Esophagus (tissue), 2 donors: Measurements from ENCODE around the gene DHX38. TPM values are rescaled to one million over a fixed set of nuclear protein-coding genes. Genes with fewer than 3 reads are reported as not detected.
A peak's percentile ranks its signal among the peaks of the same experiment; 100 is the strongest.
"Not testable (repeated sequence)": the region's sequence is repeated elsewhere in the genome, so short reads cannot be mapped to it uniquely, and the experiment has no call there.

Experiments used
- H3K27ac ChIP-seq, 2 donors: one replicate each; pipeline ENCODE4 v1.5.1; 2013; ENCODE audit warnings: low read depth in 2 of 2, mild to moderate bottlenecking in 2 of 2, inconsistent platforms in 1 of 2, low read length in 1 of 2, moderate library complexity in 1 of 2
- H3K27me3 ChIP-seq, 2 donors: one replicate each; pipeline ENCODE4 v1.6.1; 2013; ENCODE audit warnings: low read length in 2 of 2, control low read depth in 1 of 2, mild to moderate bottlenecking in 1 of 2; ENCODE audit not compliant: insufficient read depth in 2 of 2, control insufficient read depth in 1 of 2
- H3K36me3 ChIP-seq, 2 donors: one replicate each; pipeline ENCODE4 v1.6.1; 2013; ENCODE audit warnings: low read length in 1 of 2; ENCODE audit not compliant: control insufficient read depth in 2 of 2, insufficient read depth in 2 of 2
- H3K4me1 ChIP-seq, 2 donors: one replicate each; pipeline ENCODE4 v1.6.1; 2013; ENCODE audit warnings: low read length in 1 of 2; ENCODE audit not compliant: control insufficient read depth in 2 of 2, insufficient read depth in 2 of 2
- H3K4me3 ChIP-seq, 2 donors: one replicate each; pipeline ENCODE4 v1.5.1; 2013; ENCODE audit warnings: low read length in 2 of 2, mild to moderate bottlenecking in 2 of 2, low read depth in 1 of 2, moderate library complexity in 1 of 2
- H3K9me3 ChIP-seq, 2 donors: one replicate each; pipeline ENCODE4 v1.6.1; 2013; ENCODE audit warnings: mild to moderate bottlenecking in 2 of 2, low read depth in 1 of 2, low read length in 1 of 2, moderate library complexity in 1 of 2; ENCODE audit not compliant: control insufficient read depth in 2 of 2, insufficient read depth in 1 of 2
- WGBS, 2 donors: extraction: QIAGEN DNeasy Blood & Tissue Kit; methylation state at CpG; one replicate each; pipeline ENCODE4 v1.1.7; 2013; 5-methylcytosine and 5-hydroxymethylcytosine counted together
- polyA plus RNA-seq, 2 donors: library from polyadenylated mRNA; stranded (reverse); fragments of 200-250 nt; gene quantifications; one replicate each; pipeline ENCODE4 v1.2.3, GENCODE V29; 2013
- donor health status: healthy with polysubstance abuse.
- donor health status: Bipolar disorder and iron deficiency.

DHX38 gene
- polyA plus RNA-seq, 2 donors = 33.7 to 39.6 TPM

DNA sequence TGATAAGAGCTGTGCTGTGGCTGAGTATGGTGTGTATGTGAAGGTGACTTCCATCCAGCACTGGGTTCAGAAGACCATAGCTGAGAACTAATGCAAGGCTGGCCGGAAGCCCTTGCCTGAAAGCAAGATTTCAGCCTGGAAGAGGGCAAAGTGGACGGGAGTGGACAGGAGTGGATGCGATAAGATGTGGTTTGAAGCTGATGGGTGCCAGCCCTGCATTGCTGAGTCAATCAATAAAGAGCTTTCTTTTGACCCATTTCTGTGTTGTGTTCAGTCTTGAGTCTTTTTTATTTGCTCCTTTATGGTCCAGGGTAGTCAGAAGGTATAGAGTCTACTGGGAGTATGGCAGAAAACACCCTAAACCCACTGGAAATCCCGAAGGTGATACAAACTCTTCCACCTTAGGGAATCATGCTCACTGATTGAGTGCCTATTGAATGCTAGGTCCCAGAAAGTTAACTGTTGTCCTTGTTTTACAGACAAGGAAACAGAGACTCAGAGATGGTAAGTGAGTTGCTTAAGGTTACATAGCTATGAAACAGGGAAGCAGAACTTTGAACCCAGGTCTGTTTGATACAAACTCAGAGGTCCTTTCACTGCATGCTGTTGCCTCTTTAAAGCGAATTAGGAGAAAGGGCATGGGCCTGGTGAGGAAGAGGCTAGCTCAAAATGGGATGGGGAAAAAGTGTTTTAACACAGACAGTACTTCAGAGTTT lies 16.5 kb upstream of the DHX38 start:
- H3K9me3 ChIP-seq, H3K27ac ChIP-seq, H3K36me3 ChIP-seq, H3K4me3 ChIP-seq, H3K4me1 ChIP-seq, H3K27me3 ChIP-seq: not testable (repeated sequence)
- WGBS, 2 donors = 96 to 97% methylated on average over 2 of the region's 5 CpGs

DNA sequence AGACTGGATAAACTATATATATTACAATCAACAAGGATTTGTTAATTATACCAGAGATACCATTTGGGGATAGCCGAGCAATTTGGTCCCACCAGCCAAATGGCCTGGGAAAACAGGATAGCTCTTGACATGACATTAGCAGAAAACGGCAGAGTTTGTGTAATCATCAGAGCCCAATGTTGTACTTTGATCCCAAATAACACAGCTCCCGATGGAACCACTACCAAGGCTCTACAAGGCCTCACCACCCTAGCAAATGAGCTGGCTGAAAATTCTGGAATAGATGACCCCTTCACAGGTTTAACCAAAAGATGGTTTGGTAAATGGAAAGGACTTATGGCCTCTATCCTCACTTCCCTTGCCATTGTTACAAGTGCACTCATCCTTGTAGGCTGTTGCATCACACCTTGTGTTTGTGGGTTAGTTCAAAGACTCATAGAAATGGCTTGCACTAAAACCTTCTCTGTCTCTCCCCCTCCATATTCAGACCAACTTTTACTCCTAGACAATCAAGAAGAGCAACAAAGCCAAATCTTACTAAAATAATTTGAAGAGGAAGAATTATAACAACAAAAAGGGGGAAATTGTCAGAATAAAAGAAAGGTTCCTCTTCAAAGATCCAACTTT lies 9.8 kb upstream of the DHX38 start:
- peaks cover 0 to 1% of the 10 kb centered on the region in 2 donors for H3K4me1 ChIP-seq
- peaks cover 8 to 16% of the 10 kb centered on the region in 2 donors for H3K36me3 ChIP-seq
- no peaks in the 10 kb centered on the region for H3K27me3 ChIP-seq
- H3K9me3 ChIP-seq = peaks cover 0 to 10% of the 10 kb centered on the region in 2 donors
- 49 to 64% methylated on average over 3 of the region's 3 CpGs for WGBS, 2 donors
- H3K4me3 ChIP-seq = no peak overlapping the region
- no peak overlapping the region for H3K27ac ChIP-seq

DNA sequence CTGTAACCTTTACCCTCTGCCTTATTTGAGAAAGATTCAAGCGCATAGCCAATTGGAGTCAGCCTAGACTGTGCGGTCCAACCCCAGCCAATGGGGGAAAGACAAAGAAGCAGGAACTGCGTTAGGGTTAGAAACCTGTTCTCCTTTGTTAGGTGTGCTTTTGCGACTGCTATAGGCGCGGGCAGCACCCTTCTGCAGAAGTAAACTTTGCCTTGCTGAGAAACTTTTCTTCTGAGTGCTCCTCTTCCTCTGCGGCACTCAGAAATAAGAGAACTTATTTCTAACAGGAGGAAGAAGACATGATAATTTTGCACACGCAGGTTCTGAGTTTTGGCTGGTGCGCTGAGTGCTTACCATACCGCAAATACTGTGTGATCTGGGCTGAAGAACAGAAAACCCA lies 9.2 kb upstream of the DHX38 start:
- Histone ChIP-seq H3K4me3 (no peak overlapping the region), H3K27ac (no peak overlapping the region), H3K4me1 (no peaks in the 10 kb centered on the region), H3K9me3 (peaks cover 0 to 10% of the 10 kb centered on the region in 2 donors), H3K27me3 (no peaks in the 10 kb centered on the region), H3K36me3 (peaks cover 13 to 21% of the 10 kb centered on the region in 2 donors)
- WGBS, 2 donors = 99% methylated on average over 10 of the region's 10 CpGs

DNA sequence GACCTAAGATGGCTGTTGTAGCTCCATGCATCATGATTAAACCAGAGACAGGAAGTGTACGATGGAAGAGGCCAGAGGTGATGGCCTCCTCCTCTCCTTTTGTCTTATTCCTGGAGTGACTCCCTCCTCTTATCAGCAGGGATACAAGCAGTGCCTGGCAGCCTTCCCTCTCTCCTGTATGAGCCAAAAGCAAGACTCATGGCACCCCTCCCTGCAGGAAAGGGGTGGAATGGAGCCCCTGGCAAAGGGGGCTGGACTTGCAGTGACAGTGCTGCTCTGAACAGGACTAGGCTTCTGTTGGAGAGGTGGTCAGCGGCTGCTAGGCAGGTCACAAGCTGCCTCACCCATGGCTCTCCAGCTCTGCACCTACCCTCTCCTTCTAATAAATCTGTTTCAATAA lies 8.6 kb upstream of the DHX38 start:
- Histone ChIP-seq H3K9me3 (peaks cover 0 to 10% of the 10 kb centered on the region in 2 donors), H3K27ac (no peak overlapping the region), H3K36me3 (peaks cover 13 to 25% of the 10 kb centered on the region in 2 donors), H3K4me1 (no peaks in the 10 kb centered on the region), H3K27me3 (no peaks in the 10 kb centered on the region), H3K4me3 (no peak overlapping the region)
- 95 to 98% methylated on average over 2 of the region's 2 CpGs for WGBS, 2 donors

DNA sequence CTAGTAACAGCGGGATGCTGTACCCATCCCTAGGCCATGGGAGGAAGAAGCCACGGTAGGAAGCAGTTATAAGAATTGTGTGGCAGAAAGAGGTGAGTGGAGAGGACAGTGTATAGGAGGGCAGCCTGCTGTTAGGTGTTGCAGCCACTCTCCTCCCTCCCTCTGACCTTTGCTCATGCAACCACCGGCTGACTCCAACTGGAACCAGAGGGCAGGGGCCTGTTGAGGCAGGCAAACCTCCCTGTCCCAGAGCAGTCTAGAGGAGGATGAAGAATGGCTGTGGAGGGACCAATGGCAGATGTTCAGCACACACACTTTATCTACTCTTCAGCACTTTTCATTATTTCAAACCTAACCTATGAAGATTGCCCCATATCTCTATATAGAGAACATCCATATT lies 2.4 kb upstream of the DHX38 start:
- WGBS, 2 donors = 60 to 73% methylated on average over 3 of the region's 3 CpGs
- H3K36me3 ChIP-seq = peaks cover 6 to 20% of the 10 kb centered on the region in 2 donors
- H3K27me3 ChIP-seq = no peaks in the 10 kb centered on the region

DNA sequence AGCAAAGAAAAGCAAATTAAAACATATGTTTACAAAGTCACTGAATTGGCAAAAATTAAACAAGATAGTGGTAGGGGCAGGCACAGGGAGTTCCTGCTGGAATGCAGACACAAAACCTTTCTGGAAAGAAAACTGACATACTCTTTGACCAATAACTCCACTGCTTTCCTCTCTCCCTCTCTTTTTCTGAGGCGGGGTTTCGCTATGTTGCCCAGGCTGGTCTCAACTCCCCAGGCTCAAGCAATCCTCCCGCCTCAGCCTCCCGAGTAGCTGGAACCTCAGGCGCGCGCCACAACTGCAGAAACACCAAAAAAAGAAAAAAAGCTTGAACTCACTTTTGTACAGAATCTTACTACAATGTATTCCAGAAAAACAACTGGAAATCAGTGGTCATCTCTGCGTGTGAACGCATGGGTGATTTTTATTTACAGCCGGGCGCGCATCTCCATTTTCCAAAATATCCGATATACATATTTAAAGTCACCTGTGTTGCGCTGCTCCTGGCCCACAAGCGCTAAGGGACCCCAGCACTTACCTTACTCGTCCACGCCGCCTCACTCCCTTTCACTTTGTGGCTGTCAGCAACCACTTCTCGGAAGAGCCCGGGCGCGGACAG lies 707 bp upstream of the DHX38 start:
- H3K36me3 ChIP-seq = peaks cover 6 to 26% of the 10 kb centered on the region in 2 donors
- H3K4me3 ChIP-seq = peak overlapping the region; percentile 96 to 99
- peak overlapping the region; percentile 82 to 87 for H3K27ac ChIP-seq
- H3K27me3 ChIP-seq = no peaks in the 10 kb centered on the region
- H3K4me1 ChIP-seq = no peaks in the 10 kb centered on the region
- 0% methylated on average over 22 of the region's 22 CpGs for WGBS, 2 donors
- no peaks in the 10 kb centered on the region for H3K9me3 ChIP-seq

More for the DNA sequence above, 2.4 kb upstream of the DHX38 start:
- H3K9me3 ChIP-seq = no peaks in the 10 kb centered on the region
- no peaks in the 10 kb centered on the region for H3K4me1 ChIP-seq
- H3K4me3 ChIP-seq = peak overlapping the region in 1 of 2 donors; percentile 3
- no peak overlapping the region for H3K27ac ChIP-seq

DNA sequence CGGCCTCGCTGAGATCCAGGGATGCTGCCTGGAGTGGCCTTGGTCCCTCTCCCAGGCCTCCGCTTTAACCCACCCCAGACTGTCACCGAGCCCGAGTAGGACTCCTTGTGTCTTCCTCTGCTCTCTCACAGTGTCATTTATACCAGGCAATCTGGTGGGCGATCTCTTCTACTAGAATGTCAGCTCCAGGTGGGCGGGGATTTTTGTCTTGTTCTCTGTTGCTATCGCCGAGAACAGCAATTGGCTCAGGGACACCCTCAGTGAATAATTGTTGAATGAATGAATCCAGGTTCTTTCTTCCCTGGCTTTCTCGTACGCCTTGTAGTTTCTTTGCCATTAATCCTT lies 591 bp downstream of the DHX38 start:
- H3K9me3 ChIP-seq = no peaks in the 10 kb centered on the region
- H3K27ac ChIP-seq = peak overlapping the region; percentile 96
- no peaks in the 10 kb centered on the region for H3K4me1 ChIP-seq
- H3K27me3 ChIP-seq = no peaks in the 10 kb centered on the region
- H3K4me3 ChIP-seq = peak overlapping the region; percentile 96 to 99
- WGBS, 2 donors = 0 to 3% methylated on average over 11 of the region's 11 CpGs
- peaks cover 8 to 29% of the 10 kb centered on the region in 2 donors for H3K36me3 ChIP-seq

DNA sequence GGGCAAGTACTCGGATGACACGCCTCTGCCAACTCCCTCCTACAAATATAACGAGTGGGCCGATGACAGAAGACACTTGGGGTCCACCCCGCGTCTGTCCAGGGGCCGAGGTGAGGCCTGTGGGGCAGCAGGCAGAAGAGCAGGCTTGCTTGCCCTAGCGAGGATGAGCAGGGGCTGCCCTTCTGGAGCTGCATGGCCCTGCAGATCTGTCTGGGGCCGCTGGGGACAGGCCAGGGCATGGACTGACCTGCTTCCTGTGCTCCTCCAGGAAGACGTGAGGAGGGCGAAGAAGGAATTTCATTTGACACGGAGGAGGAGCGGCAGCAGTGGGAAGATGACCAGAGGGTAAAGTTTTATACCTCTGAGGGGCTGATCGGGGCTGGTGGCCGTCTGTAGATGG lies 5.3 kb downstream of the DHX38 start:
- no peaks in the 10 kb centered on the region for H3K4me1 ChIP-seq
- no peak overlapping the region for H3K4me3 ChIP-seq
- H3K36me3 ChIP-seq = peaks cover 45 to 60% of the 10 kb centered on the region in 2 donors
- 82 to 83% methylated on average over 15 of the region's 15 CpGs for WGBS, 2 donors
- no peak overlapping the region for H3K27ac ChIP-seq
- H3K27me3 ChIP-seq = no peaks in the 10 kb centered on the region
- no peaks in the 10 kb centered on the region for H3K9me3 ChIP-seq

DNA sequence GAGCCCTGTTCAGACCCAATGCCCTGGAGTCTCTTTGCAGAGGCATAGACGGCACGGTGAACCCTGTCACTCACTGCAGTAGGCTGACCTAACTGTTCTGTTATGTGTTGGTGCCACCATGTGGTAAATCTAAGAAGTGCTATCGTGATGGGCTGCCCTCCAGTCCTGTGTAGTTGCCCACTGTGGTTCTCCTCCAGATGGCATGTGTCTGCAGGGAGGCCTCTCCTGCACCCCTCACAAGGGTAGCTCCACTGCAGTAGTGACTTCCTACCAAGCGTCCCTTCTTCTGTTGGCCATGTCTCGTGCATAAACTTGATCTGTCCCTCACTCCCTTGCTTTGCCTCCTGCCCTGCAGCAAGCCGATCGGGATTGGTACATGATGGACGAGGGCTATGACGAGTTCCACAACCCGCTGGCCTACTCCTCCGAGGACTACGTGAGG lies 5.8 kb downstream of the DHX38 start:
- H3K9me3 ChIP-seq = no peaks in the 10 kb centered on the region
- 69% methylated on average over 12 of the region's 12 CpGs for WGBS, 2 donors
- H3K4me3 ChIP-seq = no peak overlapping the region
- no peaks in the 10 kb centered on the region for H3K27me3 ChIP-seq
- H3K27ac ChIP-seq = no peak overlapping the region
- peaks cover 49 to 64% of the 10 kb centered on the region in 2 donors for H3K36me3 ChIP-seq
- no peaks in the 10 kb centered on the region for H3K4me1 ChIP-seq
